CD4-positive, alpha-beta T cell treated with Interleukin-2 at 100 ng/mL for 4 hours (primary cell): ENCODE data around the gene RBM20.
"Not testable (repeated sequence)": the region's sequence is repeated elsewhere in the genome, so short reads cannot be mapped to it uniquely, and the experiment has no call there.

Experiments
- DNase-seq: peaks from one replicate; pipeline ENCODE4 v3.0.0-alpha.2; 2020; ENCODE audit warnings: low spot score

The RBM20 gene

DNA sequence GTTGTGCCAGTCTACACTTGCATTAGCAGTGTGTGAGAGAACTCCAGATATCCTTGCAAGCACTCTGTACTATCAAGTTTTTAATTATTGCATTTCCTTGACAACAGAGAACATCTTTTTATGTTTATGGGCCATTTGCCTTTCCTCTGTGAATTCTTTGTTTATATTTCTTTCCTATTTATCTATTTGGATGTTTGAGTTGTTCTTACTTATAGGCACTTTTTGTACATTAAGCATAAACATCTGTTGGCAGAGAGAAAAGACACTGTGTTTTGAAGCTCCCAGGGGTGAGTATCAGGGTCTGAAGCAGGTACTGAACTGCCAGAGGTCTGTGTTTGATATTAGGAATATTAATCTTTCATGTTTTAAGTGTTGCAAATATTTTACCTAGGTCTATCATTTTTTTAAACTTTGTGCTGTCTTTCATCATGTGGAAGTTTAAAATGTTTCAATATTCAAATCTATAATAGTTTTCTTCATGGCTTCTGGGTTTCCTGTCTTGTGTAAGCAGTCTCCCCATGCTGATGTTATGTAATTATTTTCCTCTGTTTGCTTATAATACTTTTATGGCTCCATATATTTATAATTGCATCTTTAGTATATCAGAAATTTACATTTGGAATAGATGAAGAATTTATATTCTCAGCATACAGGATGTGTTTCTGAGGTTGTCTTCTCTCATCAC is 209.9 kb downstream of the RBM20 start:
- no peak for DNase-seq

- DNase-seq: peak; percentile 46
Observed at GRCh38 chr10:110857265-110858171, 213.4 kb downstream of the RBM20 start.

GRCh38 chr10:110858297-110858934 is 214.3 kb downstream of the RBM20 start:
- DNase-seq: no peak

GRCh38 chr10:110859206-110859972 is 215.3 kb downstream of the RBM20 start:
- DNase-seq: no peak

DNA sequence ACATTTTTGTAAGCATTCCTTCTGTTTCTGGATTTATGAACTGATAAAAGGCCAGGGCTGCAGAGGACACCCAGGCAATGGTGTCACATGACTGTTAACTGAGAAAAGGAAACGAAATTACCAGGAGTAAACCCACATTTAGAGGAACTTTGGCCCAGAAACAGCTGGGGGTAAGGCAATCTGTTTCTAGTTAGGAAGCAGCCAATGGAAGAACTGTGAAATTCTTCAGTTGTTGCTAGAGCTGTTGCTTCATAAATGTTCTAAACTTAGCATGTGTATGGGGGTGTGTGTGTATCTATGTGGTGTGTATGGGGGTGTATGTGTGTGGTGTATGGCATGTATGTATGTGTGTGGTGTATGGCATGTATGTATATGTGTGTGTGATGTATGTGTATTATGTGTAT is 215.8 kb downstream of the RBM20 start:
- no peak for DNase-seq

- DNase-seq: peak; percentile 72
Observed at GRCh38 chr10:110860576-110861241, 216.6 kb downstream of the RBM20 start.

DNA sequence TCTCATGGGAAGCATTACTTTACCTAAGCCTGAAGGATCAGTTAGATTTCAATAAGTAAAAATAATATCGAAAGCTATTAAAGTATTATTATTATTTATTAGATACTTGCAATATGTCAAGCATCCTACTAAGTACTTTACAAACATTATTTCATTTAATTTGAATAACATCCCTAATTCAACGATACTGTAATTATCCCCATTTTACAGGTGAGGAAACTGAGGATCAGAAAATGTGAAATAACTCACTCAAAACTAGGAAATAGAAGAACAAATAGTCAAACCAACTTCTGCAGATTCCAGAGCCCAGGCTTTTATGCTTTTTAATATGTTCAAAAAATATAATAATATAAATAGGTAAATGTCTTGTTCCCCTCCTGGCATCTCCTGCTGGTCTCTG is 217.3 kb downstream of the RBM20 start:
- no peak for DNase-seq

DNA sequence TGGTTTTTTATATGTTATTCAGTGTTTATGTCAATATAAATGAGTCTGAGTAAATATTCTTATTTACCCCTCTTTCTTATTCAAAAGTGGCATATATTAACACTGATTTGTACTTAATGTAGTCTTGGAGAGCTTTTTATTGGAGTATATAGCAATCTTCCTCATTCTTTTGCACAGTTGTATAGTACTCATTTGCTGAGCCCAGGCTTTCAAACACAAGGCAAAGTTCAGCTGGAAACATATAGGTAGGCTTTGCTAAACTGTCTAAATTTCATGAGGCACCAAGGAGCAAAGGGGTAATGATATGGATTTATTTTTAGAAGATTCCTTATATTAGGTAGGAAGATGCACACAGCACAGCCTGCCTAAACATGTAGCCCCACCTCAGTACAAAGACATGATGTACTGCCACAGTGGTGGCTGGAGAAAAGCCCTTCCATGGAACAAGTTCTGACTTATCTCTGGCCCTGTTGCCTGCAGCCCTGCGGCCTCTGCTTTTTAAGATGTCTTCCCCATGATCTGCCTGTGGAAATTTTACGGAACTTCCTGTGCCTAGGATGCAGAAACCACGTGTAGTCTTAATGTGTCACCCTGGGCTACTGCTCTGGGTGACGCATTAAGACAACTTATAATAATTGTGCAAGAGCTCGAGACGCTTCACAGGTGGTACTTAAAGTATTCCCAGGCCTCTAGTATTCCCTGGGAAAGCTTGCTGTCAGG is 218.0 kb downstream of the RBM20 start:
- DNase-seq: no peak

DNA sequence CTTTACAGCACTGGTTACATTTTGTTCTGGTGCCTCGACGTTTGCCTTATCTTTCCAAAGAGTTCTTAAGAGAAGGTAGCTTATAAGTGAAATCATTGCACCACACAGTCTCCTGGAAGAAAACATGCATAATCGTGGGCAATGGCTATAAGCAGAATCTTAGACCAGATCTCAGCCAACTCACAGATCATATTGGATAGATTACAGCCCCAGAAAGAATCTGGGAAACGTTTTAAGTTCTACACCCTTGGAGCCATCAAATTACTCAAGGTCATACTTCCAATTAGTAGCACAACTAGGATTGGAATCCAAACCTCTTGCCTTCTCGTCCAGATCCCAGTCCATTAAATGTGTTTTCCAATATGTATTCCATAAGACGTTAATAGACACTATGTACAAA is 218.8 kb downstream of the RBM20 start:
- no peak for DNase-seq

DNA sequence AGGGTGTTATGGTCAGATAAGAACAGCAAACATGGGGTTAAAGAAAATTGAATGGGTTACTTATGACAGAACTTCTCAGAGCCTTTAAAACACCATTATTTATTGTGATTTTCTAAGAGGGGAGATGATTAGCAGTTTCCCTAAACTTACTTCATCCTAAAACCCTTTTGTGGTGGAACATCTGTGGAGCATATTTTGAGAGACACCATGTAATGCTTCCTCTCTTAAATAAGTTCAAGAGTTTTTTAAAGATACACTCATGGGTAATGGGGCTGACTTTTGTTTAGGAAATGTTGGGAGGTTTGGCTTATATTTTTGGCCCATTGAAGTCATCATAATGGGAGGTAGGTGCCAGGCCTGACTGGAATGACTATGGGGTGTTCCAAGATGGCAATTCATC is 219.2 kb downstream of the RBM20 start:
- no peak for DNase-seq

DNA sequence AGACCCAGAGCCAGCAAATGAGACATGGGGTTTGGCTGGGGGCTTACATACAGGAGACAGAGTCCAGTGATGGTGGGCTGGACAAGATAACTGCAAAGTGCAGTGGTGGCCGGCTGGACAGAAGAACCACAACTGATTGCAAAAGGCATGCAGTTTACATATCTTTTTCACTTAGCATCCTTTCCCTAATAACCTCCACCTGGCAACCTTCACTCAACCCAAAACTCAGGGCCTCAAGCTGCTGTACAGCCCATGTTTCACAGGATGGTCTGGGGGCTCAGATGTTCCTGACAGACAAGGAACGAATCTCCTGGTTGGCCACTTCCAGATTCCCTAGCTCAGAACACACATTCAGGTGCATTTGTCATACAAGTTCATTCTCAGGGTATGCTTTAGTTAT is 219.8 kb downstream of the RBM20 start:
- DNase-seq: no peak

GRCh38 chr10:110864662-110865140 is 220.6 kb downstream of the RBM20 start:
- DNase-seq: peak; percentile 87

DNA sequence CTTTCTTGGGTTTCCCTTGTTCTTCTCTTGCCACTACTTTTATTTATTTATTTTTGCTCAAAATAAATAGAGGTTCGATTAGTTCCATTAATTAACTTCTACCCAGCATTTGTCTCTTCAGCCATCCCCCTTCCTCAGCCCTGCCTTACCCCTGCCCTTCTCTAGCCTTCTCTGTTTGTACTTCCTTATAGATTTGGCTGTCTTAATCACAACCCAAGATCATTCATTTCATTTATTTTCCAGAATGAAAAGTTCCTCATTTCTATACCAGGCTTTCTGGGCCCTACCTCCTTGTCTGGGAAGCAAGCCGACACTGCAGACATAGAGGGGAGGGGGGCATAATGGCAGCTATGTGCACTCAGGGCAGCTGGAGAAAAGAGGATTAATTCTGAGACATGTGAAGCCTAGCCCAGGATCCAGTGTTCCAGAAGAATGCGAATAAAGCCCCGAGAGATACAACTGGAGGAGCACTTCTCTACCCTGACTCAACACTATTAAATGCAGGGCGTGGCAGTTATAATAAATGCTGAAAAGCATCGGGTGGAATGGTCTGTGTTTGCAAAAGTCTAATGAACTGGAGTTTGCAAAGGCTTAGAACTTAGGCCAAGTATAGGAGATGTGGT is 221.2 kb downstream of the RBM20 start:
- DNase-seq: no peak

DNA sequence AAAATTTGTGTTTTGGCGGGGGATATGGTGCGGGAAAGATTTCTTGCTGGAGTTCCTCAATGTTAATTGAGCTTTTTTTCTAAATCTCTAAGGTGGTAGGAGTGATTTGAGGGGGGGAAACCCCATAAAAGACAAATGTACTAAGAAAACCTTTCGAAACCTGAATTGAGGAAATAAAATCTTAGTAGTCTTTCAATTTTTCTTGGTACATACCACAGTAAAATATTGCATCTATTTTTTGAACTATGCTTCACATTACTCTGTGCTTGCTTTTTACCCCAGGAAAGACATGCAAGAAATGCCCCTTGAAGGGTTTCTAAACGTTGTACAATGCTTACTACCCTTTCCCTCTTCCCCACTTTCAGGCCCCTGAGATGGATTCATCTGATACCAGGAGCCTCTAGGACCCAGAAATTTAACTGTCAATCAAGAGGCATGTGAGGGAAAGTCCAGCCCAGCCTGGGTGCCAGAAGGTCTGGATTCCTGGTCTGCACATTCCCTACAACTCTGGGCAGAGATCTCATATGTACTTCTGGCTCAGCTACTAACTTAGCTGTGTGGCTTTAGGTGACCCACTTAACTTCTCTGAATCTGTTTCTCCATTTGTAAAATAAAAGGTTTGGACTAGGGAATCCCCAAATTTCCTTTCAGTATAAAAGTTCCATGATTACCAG is 221.8 kb downstream of the RBM20 start:
- no peak for DNase-seq

- DNase-seq: not testable (repeated sequence)
Observed at GRCh38 chr10:110867011-110867806, 223.1 kb downstream of the RBM20 start.

DNA sequence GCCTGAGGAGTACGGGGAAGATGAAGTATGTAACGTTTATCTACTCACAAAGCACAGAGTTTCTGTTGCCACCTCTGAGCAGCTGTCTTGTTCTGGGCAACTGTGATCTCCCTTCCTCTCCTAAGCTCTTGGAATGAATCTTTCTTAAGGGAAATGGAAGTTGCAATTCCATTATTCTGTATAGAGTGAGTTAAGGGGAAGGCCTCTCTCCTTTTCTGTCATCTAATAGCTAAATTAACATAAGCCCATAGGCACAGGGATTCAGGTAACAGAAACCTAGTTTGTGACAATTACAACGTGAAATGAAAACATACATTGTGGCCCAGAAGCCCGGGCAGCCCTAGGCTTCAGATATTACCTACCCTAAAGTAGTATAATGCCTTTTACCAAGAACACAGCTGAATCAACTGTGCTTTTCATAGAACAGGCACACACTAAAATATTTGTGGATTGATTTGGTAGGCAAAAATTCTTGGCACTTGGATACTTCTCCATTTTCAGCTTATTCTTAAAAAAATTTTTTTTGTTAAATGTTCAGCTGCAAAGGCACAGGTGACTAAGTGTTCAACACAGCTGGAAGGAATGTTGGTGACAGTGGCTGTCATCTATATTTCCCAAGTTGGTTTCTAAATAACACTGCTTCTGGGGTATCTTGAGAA is 223.8 kb downstream of the RBM20 start:
- DNase-seq: no peak

DNA sequence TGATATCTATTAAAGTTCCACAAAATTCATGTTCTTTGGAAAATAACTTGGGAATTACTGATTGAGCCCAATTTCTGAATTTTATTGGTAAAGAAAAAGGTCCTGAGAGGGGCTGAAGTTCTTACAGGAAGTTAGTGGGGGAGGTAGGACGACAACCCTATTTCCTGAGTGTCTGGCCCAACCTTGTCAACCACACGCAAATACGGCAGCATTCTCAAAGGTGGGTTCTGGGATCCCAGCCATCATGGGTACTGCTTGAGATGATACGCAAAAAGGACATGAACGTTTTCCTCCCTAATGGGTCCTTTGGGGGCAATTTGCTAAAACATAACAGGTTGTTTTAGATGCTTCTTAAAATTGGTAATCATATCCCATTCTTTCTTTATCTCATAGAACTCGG is 224.8 kb downstream of the RBM20 start:
- peak; percentile 65 for DNase-seq

- DNase-seq: no peak
Observed at GRCh38 chr10:110870823-110871297, 226.7 kb downstream of the RBM20 start.
